Measurements from ENCODE around the gene KLHL3. TPM values are rescaled to one million over a fixed set of nuclear protein-coding genes. Genes with fewer than 3 reads are reported as not detected.

KLHL3 gene
- total RNA-seq, 1 experiment from 2014 or later, result 15.7 TPM

GRCh38 chr5:137741718-137742117 lies 5.8 kb upstream of the KLHL3 start:
- no peak overlapping the region for H3K27ac Mint-ChIP-seq
- H3K9me3 Mint-ChIP-seq, result peaks cover 16% of the 10 kb centered on the region
- no peaks in the 10 kb centered on the region; the same call in 1 of the 2 replicates for H3K27me3 Mint-ChIP-seq (ENCODE audit: low read depth)
- ChIA-PET CTCF (interaction anchor here (1.2 to 4.0 kb wide), 16 partner anchors 10 to 421 kb away, joined by 3 to 135 read pairs (median 7); no protein-coding TSS in a partner anchor), POLR2A (no interaction called here)
- peaks cover 5% of the 10 kb centered on the region; the same call in 1 of the 2 replicates for H3K36me3 Mint-ChIP-seq
- DNase-seq (ENCODE audit: low spot score), result no peak
- no peak for TF ChIP-seq ATF6 (CRISPR knock-in tag; IDR thresholded peaks at IDR 0.05)
- no peak for TF ChIP-seq ZNF121 (CRISPR knock-in tag; IDR thresholded peaks at IDR 0.05)
- TF ChIP-seq ZMAT4 (CRISPR knock-in tag; IDR thresholded peaks at IDR 0.05), result no peak
- TF ChIP-seq TEAD4 (CRISPR knock-in tag; IDR thresholded peaks at IDR 0.05), result no peak
- TF ChIP-seq GABPB1 (CRISPR knock-in tag; IDR thresholded peaks at IDR 0.05), result no peak
- no peak for TF ChIP-seq ZBTB43 (CRISPR knock-in tag; IDR thresholded peaks at IDR 0.05)
- TF ChIP-seq ZNF317 (CRISPR knock-in tag; IDR thresholded peaks at IDR 0.05; ENCODE audit: borderline replicate concordance, low read depth), result no peak
- no peak for TF ChIP-seq EMX1 (CRISPR knock-in tag; IDR thresholded peaks at IDR 0.05)
- no peak for TF ChIP-seq ZNF263 (CRISPR knock-in tag; IDR thresholded peaks at IDR 0.05; ENCODE audit: low read depth)
- TF ChIP-seq OVOL2 (CRISPR knock-in tag; IDR thresholded peaks at IDR 0.05; ENCODE audit: borderline replicate concordance), result no peak
- no peak for TF ChIP-seq TCF7 (CRISPR knock-in tag; IDR thresholded peaks at IDR 0.05; ENCODE audit: low read depth)
- no peak for TF ChIP-seq ZNF512 (CRISPR knock-in tag; IDR thresholded peaks at IDR 0.05; ENCODE audit: borderline replicate concordance)
- no peak for TF ChIP-seq E2F4 (CRISPR knock-in tag; IDR thresholded peaks at IDR 0.05; ENCODE audit: borderline replicate concordance, low read depth)
- TF ChIP-seq PREB (CRISPR knock-in tag; IDR thresholded peaks at IDR 0.05; ENCODE audit: borderline replicate concordance), result no peak
- TF ChIP-seq ATF3 (CRISPR knock-in tag; conservative IDR thresholded peaks at IDR 0.05), result no peak
- H3K4me3 Mint-ChIP-seq, result no peak overlapping the region
- no peak; the same call in 1 of the 2 replicates for ATAC-seq
- peaks cover 11% of the 10 kb centered on the region for H3K4me1 Mint-ChIP-seq

GRCh38 chr5:137739737-137740136 lies 3.8 kb upstream of the KLHL3 start:
- Mint-ChIP-seq H3K27ac (no peak overlapping the region), H3K27me3 (ENCODE audit: low read depth) (no peaks in the 10 kb centered on the region; the same call in 1 of the 2 replicates), H3K4me1 (peaks cover 11% of the 10 kb centered on the region), H3K9me3 (peaks cover 16% of the 10 kb centered on the region), H3K36me3 (peaks cover 5% of the 10 kb centered on the region; the same call in 1 of the 2 replicates), H3K4me3 (no peak overlapping the region)
- ATAC-seq (no peak), DNase-seq (ENCODE audit: low spot score) (no peak)
- CTCF ChIA-PET, result interaction anchor here (3.8 to 4.0 kb wide), 2 partner anchors 80 to 110 kb away, joined by 118 to 135 read pairs; no protein-coding TSS in a partner anchor
- POLR2A ChIA-PET, result no interaction called here
- TF ChIP-seq RORB (CRISPR knock-in tag; IDR thresholded peaks at IDR 0.05) (no peak), SOX15 (CRISPR knock-in tag; IDR thresholded peaks at IDR 0.05) (no peak)
